ENCODE data around the gene BCL2L13.

GRCh38 chr22:17633998-17634323 lies 4.6 kb upstream of the BCL2L13 start:
- TF ChIP-seq CTCF (IDR thresholded peaks at IDR 0.05; ENCODE audit: low read length) (no peak), EZH2phosphoT487 (IDR thresholded peaks at IDR 0.05; ENCODE audit: low read length) (no peak)

Data from MM.1S (cell line).